NCI-H460 (cell line): ENCODE results near the gene CARD11. TPM values are rescaled to one million over a fixed set of nuclear protein-coding genes. Genes with fewer than 3 reads are reported as not detected.

Experiments used
- DNase-seq: peaks from one replicate; pipeline ENCODE4 v3.0.0-alpha.2; 2016; ENCODE audit warnings: low read depth; ENCODE audit errors: extremely low read depth
- total RNA-seq: library from RNA; depleted of rRNA; stranded (reverse); fragments of >200 nt; shearing (Covaris generic); gene quantifications from 2 replicates; pipeline ENCODE4 v1.2.3, GENCODE V29; 2014

The CARD11 gene
- total RNA-seq, 1 experiment from 2014 or later: 0.05 TPM

- DNase-seq: no peak
Observed at GRCh38 chr7:2947058-2947780, 96.4 kb downstream of the CARD11 start.

DNA sequence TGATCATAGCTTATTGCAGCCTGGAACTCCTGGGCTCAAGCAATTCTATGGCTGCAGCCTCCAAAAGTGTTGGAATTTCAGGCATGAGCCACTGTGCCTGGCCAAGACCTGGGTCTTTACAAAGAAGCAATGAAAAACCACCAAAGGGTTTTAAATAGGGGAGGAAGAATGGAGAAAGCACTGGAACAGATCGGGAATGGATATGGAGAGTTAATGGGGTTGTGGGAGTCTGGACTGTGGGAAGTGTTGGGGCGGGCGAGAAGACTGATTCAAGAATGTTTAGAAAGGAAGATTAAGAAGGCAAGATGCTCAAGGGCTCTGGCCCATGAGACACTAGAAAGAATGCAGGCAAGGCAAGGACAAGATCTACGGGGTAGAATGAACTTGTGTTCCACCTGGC, 98.5 kb downstream of the CARD11 start:
- no peak for DNase-seq

- no peak for DNase-seq
Observed at GRCh38 chr7:2944739-2945138, 98.9 kb downstream of the CARD11 start.

GRCh38 chr7:2943851-2944601, 99.6 kb downstream of the CARD11 start:
- no peak for DNase-seq

DNA sequence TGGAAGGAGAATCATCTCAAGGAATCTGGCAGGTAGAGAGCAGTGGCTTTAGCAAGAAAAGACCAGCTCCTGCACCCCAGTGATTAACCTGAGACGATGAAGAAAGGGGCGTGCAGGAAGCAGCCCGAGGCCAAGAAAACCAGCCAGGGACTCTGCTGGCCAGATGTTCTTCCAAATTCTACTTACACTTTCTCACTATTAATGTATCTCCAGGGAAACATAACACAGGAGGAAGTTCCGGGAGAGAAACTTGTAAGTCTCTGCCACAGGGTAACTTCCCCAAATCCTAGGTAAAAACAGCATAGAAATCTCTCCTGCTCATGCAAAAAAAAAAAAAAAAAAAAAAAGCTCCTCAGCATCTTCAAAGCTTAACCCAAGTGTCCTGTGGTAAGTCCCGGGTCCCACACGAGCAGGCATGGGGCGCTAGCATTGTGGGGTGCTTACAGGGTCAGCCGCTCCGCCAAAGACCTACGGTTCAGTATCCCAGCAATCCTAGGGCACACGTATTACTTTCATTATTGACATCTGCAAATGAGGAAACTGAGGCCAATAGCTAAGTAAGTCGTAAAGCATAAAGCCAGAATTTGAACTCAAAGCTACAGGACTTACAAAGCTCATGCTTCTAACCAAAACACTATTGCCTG, 102.3 kb downstream of the CARD11 start:
- DNase-seq: no peak

- no peak for DNase-seq
Observed at GRCh38 chr7:2940466-2940865, 103.2 kb downstream of the CARD11 start.

DNA sequence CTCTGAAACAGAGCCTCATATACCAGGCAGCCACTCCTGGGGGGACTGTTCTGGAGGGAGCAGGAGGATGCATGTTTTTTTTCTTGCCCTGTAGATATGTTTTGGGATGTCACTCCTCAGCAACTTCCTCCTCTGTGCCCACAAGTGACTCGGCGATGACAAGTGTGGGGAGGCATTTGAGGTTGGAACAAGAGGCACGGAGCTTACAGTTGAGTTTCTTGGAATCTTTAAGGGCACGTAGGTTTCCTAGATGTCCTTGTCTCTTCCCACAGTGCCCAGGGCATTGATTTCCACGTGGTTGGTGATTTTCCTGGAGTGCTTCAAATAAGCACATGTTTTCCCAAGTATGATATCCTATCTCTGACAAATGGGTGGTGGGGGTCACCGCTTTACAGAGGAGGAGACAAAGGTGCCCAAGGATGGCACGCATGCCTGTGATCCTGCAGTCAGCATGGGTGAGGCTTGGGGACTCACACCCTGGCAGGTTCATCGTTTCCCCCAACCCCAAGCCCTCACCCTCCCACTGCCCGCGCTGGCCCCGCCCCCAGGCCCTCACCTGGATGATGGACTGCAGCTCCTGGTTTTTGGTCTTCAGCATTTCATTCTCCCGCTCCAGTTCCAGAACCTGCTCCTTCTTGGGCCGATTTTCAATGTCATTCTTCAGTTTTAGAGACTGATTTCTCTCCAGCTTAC, 104.3 kb downstream of the CARD11 start:
- no peak for DNase-seq

- no peak for DNase-seq
Observed at GRCh38 chr7:2938514-2939192, 105.0 kb downstream of the CARD11 start.

DNA sequence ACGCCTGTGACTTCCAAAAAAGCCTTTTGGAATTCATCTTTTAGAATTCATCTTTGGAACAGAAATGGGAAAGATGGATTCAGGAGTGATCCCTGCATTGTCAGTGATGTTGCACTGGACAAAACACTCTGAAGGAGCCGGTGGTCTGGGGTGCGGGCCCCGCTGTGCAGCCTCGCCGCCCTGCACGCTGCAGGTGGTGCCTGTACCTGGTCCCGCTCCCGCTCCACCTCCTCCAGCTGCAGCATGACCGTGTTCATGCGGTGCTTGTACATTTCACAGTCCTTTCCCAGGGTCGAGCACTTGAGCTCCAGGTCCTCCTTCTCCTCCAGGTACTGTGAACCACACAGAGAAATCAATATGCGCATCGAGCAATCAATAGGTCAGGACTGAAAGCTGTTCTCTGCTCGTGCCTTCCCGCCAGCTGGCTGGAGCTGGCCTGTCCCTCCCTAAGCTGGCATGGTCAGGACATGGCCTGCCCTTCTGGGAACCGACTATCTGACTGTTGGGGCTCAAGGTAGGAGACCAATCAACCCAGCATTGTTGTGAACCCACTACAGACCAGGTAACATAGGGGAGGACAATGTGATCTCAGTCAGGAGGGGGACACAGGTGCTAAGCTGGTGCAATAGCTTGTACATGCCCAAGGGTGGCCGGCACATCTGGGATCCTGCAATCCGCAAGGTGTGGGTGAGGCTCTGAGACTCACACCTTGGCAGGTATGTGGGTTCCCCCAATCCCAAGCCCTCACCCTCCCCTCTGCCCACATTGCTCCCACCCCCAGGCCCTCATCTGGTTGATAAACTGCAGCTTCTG, 105.8 kb downstream of the CARD11 start:
- no peak for DNase-seq

DNA sequence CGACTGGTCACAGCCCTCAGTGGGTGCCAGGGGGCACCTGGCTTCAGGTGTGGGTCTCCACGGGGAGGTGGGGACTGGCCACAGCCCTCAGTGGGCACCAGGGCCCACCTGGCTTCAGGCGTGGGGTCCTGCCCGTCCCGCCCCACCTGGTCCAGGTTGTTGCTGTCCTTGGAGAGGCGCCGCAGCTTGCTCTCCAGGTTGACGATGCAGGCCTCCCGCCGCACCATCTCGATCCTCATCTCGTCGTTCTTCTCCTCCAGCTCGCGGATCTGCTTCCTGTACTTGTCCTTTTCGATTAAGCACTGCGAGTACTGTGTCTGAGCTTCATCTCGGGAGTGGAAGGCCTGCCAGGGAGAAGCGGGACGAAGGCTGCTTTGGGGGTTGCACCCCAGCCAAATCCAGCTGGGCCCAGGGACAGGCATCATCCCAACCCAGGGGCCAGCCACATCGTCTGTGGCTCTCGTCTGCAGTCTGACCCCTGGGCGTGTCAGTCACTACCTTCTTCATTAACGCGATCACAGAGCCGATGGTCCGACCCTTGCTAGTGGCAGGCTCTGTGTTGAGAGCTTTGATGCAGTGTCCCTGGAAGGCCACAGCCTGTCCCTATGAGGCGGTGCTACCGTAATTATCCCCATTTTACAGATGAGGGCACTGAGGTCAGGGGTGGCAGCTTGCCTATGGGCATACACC, 106.6 kb downstream of the CARD11 start:
- no peak for DNase-seq

GRCh38 chr7:2936301-2936700, 107.4 kb downstream of the CARD11 start:
- DNase-seq: no peak

DNA sequence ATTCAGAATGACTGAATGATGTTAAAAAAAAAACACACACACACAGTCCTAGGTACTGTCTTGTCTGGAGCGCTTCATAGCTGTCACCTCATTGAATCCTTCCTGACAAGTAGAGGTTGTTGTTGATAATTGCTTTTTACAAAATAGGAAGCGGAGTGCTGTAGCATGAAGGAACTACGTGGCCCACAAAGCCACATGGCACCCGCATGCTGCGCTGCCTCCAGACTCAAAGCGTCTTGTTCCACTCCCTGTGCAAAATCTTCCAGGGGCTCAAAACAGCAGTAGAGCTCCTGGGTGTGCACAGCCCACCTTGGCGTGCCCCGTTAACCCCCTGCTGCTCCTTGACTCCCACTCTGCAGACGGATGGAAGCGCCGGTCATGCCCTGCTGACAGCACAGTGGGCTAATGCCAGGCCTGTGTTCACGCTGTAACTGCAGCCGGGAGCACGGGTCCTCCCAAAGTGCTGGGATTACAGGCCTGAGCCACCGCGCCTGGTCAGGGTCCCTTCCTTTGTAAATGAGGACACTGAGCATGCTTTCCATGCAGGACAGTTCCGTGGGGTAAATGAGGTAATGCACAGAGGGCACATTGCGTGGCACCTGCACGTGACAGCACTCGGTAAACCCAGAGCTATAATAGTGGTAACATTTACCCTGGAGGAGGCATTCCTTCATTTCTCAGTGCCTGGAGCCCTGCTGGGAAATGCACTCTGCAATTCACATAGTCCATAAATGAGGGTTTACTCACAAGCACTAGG, 108.5 kb downstream of the CARD11 start:
- DNase-seq: no peak

GRCh38 chr7:2934211-2934731, 109.4 kb downstream of the CARD11 start:
- no peak for DNase-seq

DNA sequence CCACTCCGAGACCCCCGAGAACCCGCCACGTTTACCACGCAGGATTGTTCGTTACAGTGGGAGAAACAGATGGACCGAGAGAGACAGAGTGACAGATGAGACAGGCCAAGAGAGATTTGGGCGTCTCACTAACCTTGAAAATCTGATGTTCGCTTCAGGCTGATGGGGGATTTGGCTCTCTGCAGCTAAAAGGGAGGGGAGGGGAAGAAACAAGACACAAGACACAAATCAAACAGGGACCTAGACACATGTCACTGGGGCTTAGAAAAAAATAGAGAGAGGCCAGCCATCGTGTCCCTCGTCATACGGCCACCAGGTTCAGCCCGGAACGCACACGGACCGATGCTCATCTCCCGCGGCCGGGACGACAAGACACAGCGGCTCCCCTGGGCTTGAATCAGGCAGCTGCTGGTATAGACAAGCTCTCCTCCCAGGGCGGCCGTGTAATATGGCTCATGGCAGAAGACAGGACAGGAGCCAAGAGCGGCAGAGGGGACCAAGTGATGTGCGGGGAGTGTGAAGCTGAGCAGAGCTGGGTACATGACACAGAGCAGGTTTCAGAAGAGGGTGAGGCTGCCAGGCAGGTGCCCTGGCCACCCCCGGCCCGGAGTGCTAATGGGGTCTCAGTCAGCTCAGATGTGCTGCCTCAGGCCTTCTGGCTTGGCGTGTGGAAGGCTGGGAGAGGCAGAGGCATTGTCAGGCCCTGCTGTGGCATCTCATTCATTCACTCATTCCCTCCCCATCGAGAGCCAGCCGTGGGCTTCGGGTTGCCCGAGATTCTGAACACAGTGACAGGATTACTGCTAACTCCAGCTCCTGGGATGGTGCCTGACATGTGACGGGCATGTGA, 111.0 kb downstream of the CARD11 start:
- no peak for DNase-seq

GRCh38 chr7:2931034-2931415, 112.6 kb downstream of the CARD11 start:
- no peak for DNase-seq

DNA sequence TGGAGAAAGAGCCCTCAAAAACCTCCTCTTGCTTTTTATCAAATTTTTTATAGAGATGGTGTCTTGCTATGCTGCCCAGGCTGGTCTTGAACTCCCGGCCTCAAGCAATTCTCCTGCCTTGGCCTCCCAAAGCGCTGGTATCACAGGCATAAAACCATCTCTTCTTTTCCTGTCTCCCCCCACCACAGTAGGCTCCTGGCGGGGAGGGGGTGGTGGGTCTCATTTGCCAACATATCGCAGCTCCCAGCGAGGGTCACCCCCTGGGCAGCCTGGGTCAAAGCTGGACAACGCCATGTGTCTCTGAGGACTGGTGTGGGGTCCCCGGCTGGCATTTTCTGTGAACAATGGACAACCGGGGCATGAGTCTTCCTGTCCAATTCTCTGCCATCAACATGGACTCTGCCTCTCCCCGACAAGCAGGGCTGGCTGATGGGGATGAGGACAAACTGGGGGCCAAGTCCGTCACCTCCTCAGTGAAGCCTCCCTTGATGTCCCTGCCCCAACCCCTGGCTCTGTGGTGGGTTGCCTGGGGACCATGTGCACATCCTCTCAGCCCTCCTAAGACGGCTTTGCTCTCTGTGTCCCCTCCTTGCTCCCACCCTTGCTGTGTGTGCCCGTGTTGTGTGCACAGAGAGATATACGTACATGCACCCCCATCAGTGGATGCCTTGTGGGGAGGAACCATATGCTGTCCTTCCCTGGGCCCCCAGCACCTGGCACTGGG, 113.2 kb downstream of the CARD11 start:
- DNase-seq: no peak
